Fibroblast of mammary gland (primary cell): ENCODE measurements around the gene TAF11L2.
"Not testable (repeated sequence)": the region's sequence is repeated elsewhere in the genome, so short reads cannot be mapped to it uniquely, and the experiment has no call there.

Experiments
- DNase-seq: peaks from one replicate; pipeline ENCODE4 v3.0.0-alpha.2; 2010; ENCODE audit warnings: low read depth
- H3K4me3 ChIP-seq: 2 replicates; pipeline ENCODE4 v1.5.1; 2011; ENCODE audit warnings: low read depth, mild to moderate bottlenecking, low read length, moderate library complexity; ENCODE audit not compliant: control insufficient read depth
- TF ChIP-seq, protein P1 (sequence below): conservative IDR thresholded peaks from 2 replicates; pipeline ENCODE4 v1.5.1; 2011; ENCODE audit warnings: low read depth, low read length, inconsistent platforms; ENCODE audit not compliant: control insufficient read depth, insufficient read depth

The TAF11L2 gene

DNA sequence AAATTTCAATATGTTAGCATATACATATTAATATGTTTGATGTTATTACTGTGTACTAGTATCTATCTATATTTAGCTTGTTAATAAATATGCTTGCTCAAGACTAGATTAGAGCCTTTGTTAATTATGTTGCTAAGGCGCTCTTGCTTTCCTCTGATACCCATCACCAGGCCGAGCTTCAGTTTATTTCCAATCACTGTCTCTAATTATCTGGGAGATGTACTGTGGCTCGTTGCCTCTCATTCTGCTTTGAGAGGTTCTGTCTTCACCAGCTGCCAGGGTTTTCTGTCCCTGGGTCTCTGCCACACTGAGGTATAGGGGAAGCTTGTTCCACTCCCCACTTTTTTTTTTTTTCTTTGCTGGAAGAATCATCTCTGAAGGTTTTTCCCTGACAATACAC lies 21.0 kb upstream of the TAF11L2 start:
- TF ChIP-seq, protein P1, sequence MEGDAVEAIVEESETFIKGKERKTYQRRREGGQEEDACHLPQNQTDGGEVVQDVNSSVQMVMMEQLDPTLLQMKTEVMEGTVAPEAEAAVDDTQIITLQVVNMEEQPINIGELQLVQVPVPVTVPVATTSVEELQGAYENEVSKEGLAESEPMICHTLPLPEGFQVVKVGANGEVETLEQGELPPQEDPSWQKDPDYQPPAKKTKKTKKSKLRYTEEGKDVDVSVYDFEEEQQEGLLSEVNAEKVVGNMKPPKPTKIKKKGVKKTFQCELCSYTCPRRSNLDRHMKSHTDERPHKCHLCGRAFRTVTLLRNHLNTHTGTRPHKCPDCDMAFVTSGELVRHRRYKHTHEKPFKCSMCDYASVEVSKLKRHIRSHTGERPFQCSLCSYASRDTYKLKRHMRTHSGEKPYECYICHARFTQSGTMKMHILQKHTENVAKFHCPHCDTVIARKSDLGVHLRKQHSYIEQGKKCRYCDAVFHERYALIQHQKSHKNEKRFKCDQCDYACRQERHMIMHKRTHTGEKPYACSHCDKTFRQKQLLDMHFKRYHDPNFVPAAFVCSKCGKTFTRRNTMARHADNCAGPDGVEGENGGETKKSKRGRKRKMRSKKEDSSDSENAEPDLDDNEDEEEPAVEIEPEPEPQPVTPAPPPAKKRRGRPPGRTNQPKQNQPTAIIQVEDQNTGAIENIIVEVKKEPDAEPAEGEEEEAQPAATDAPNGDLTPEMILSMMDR: no peak
- no peak overlapping the region for H3K4me3 ChIP-seq
- DNase-seq: no peak

- no peak overlapping the region for H3K4me3 ChIP-seq
- no peak for DNase-seq
- TF ChIP-seq, protein P1: no peak
Observed at GRCh38 chr5:17477573-17478265, 20.3 kb upstream of the TAF11L2 start.

- TF ChIP-seq, protein P1: no peak
- no peak for DNase-seq
- H3K4me3 ChIP-seq: no peak overlapping the region
Observed at GRCh38 chr5:17481378-17481777, 16.7 kb upstream of the TAF11L2 start.

- no peak for DNase-seq
- no peak overlapping the region for H3K4me3 ChIP-seq
- TF ChIP-seq, protein P1: no peak
Observed at GRCh38 chr5:17482790-17483189, 15.2 kb upstream of the TAF11L2 start.

DNA sequence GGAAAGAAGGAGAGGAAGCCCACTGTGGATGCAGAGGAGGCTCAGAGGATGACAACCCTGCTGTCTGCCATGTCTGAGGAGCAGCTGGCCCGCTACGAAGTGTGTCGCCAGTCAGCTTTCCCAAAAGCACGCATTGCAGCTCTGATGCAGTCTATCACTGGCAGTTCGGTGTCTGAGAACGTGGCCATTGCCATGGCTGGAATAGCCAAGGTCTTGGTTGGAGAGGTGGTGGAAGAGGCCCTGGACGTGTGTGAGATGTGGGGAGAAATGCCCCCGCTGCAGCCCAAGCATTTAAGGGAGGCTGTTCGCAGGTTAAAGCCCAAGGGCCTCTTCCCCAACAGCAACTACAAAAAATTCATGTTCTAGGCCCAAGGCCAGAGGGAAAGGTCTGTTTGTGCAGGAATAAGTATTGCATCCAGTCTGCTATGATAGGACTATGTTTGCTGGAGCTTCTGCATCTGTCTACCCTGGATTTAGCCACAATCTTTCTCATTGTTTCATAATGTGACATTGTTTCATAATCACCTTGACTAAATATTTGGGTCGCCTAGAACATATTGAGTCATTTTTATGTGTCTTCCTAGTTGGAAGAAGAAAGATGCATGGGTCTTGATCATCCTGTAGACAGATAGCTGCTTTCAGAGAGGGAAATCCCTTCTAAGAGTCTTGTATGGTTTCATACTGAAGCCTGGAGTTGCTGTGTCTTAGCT lies 11.4 kb upstream of the TAF11L2 start:
- DNase-seq, H3K4me3 ChIP-seq: not testable (repeated sequence)

DNA sequence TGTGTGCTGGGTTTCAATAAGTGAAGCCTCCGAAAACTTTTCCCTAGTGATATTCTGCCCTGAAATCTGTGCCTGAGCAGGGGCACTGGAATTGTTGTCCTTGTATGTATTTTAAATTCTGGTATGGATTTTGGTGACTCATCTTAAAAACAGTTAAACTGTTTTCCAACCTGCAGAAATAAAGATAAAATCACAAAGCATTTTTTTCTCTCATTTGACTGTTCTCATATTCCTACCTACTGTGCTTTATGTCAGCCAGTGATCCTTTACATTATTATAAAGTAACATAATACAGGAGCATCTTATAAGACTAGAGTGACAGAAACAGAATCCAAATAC lies 10.9 kb upstream of the TAF11L2 start:
- DNase-seq: no peak
- TF ChIP-seq, protein P1: no peak
- no peak overlapping the region for H3K4me3 ChIP-seq

- H3K4me3 ChIP-seq, DNase-seq: not testable (repeated sequence)
Observed at GRCh38 chr5:17491257-17491656, 6.8 kb upstream of the TAF11L2 start.

GRCh38 chr5:17492770-17493169 lies 5.3 kb upstream of the TAF11L2 start:
- no peak for DNase-seq
- H3K4me3 ChIP-seq: no peak overlapping the region
- TF ChIP-seq, protein P1: no peak
